MCF 10A (cell line): ENCODE measurements around the gene UCP3. TPM values are rescaled to one million over a fixed set of nuclear protein-coding genes. Genes with fewer than 3 reads are reported as not detected.

Source experiments
- BruUV-seq: library from RNA; stranded (reverse); fragments of 400-500 nt; replicated peaks from 2 replicates; lab custom pipeline; 2021; lab: Mats Ljungman, UMichigan
- CTCF ChIA-PET: fragments of 300-600 bp; sonication (Branson Sonifier 250); formaldehyde crosslinking; extraction: SDS; loops from one replicate; lab custom pipeline; 2021; ENCODE audit warnings: antibody characterized with exemption, inconsistent platforms; lab: Yijun Ruan, JAX
- POLR2A ChIA-PET: fragments of 300-600, 350-650 bp; sonication (Branson Sonifier 250); formaldehyde crosslinking; extraction: SDS; loops from one replicate; lab custom pipeline; 2020; ENCODE audit warnings: antibody characterized with exemption, inconsistent platforms; lab: Yijun Ruan, JAX
- DNase-seq: peaks from one replicate; pipeline ENCODE4 v3.0.0-alpha.2; 2018; ENCODE audit not compliant: unreplicated experiment
- H3K27ac Mint-ChIP-seq: one replicate; pipeline ENCODE4 v1.8.0; 2022; ENCODE audit warnings: mild to moderate bottlenecking, low read depth, mixed read lengths; ENCODE audit not compliant: unreplicated experiment
- H3K27me3 Mint-ChIP-seq: one replicate; pipeline ENCODE4 v1.8.0; 2022; ENCODE audit warnings: mixed read lengths; ENCODE audit not compliant: insufficient read depth, unreplicated experiment
- H3K36me3 Mint-ChIP-seq: one replicate; pipeline ENCODE4 v1.8.0; 2022; ENCODE audit warnings: mild to moderate bottlenecking, moderate library complexity, mixed read lengths; ENCODE audit not compliant: insufficient read depth, unreplicated experiment
- H3K4me1 Mint-ChIP-seq: one replicate; pipeline ENCODE4 v1.8.0; 2022; ENCODE audit warnings: mixed read lengths; ENCODE audit not compliant: insufficient read depth, unreplicated experiment
- H3K4me3 Mint-ChIP-seq: one replicate; pipeline ENCODE4 v1.8.0; 2022; ENCODE audit warnings: mild to moderate bottlenecking, moderate library complexity, mixed read lengths; ENCODE audit not compliant: unreplicated experiment
- H3K9me3 Mint-ChIP-seq: one replicate; pipeline ENCODE4 v1.8.0; 2022; ENCODE audit warnings: mixed read lengths; ENCODE audit not compliant: unreplicated experiment
- CTCF ChIP-seq: fragments of 200-600 bp; IDR thresholded peaks from one replicate; pipeline ENCODE4 v1.8.0; 2022; ENCODE audit warnings: antibody characterized with exemption, mild to moderate bottlenecking; ENCODE audit not compliant: unreplicated experiment
- intact Hi-C: fragments of 100-400 bp; cut with micrococcal nuclease; formaldehyde crosslinking; loops from 2 replicates; pipeline ENCODE4 v1.14.1; 2022
- total RNA-seq: library from RNA; stranded (reverse); gene quantifications from 2 replicates; pipeline ENCODE4 v1.2.3, GENCODE V29; 2022

UCP3 gene
- total RNA-seq, 1 experiment from 2014 or later = 1.5 TPM

- ChIA-PET POLR2A (no interaction called here), CTCF (interaction anchor here (0.8 kb wide), 1 partner anchor 21 kb away, joined by 3 read pairs; no protein-coding TSS in a partner anchor)
- intact Hi-C loops = no loop called here
- H3K27ac Mint-ChIP-seq = no peak overlapping the region
- TF ChIP-seq CTCF = no peak
- peaks cover 8% of the 10 kb centered on the region for H3K4me1 Mint-ChIP-seq
- H3K9me3 Mint-ChIP-seq = no peaks in the 10 kb centered on the region
- BruUV-seq = no TSS peak
- no peak for DNase-seq
- H3K27me3 Mint-ChIP-seq = no peaks in the 10 kb centered on the region
- no peaks in the 10 kb centered on the region for H3K36me3 Mint-ChIP-seq
- H3K4me3 Mint-ChIP-seq = no peak overlapping the region
Observed at GRCh38 chr11:73958521-73959141, 50.3 kb downstream of the UCP3 start.

GRCh38 chr11:73957654-73958361 is 51.1 kb downstream of the UCP3 start:
- Mint-ChIP-seq H3K36me3 (no peaks in the 10 kb centered on the region), H3K4me3 (no peak overlapping the region), H3K27ac (no peak overlapping the region), H3K9me3 (no peaks in the 10 kb centered on the region), H3K4me1 (peaks cover 8% of the 10 kb centered on the region), H3K27me3 (no peaks in the 10 kb centered on the region)
- BruUV-seq = no TSS peak
- POLR2A ChIA-PET = no interaction called here
- CTCF ChIA-PET = interaction anchor here (0.7 kb wide), 1 partner anchor 34 kb away, joined by 3 read pairs; no protein-coding TSS in a partner anchor
- intact Hi-C loops = no loop called here
- TF ChIP-seq CTCF = no peak
- no peak for DNase-seq

GRCh38 chr11:73956876-73957653 is 51.8 kb downstream of the UCP3 start:
- H3K36me3 Mint-ChIP-seq = no peaks in the 10 kb centered on the region
- no peak for DNase-seq
- no peak overlapping the region for H3K4me3 Mint-ChIP-seq
- no peak for TF ChIP-seq CTCF
- intact Hi-C loops = no loop called here
- no peaks in the 10 kb centered on the region for H3K27me3 Mint-ChIP-seq
- CTCF ChIA-PET = interaction anchor here (0.6 to 0.7 kb wide), 2 partner anchors 33 to 192 kb away, joined by 3 read pairs; no protein-coding TSS in a partner anchor
- no TSS peak for BruUV-seq
- POLR2A ChIA-PET = no interaction called here
- no peaks in the 10 kb centered on the region for H3K9me3 Mint-ChIP-seq
- peaks cover 8% of the 10 kb centered on the region for H3K4me1 Mint-ChIP-seq
- no peak overlapping the region for H3K27ac Mint-ChIP-seq

GRCh38 chr11:73951797-73952196 is 57.1 kb downstream of the UCP3 start:
- Mint-ChIP-seq H3K9me3 (no peaks in the 10 kb centered on the region), H3K36me3 (no peaks in the 10 kb centered on the region)
- intact Hi-C loops = no loop called here

More at GRCh38 chr11:73951797-73952196, 57.1 kb downstream of the UCP3 start:
- DNase-seq = no peak
- Mint-ChIP-seq H3K27ac (no peak overlapping the region), H3K27me3 (no peaks in the 10 kb centered on the region), H3K4me3 (no peak overlapping the region), H3K4me1 (peaks cover 11% of the 10 kb centered on the region)
- POLR2A ChIA-PET = no interaction called here
- no TSS peak for BruUV-seq
- CTCF ChIA-PET = interaction anchor here (0.6 to 1.6 kb wide), 2 partner anchors 12 to 40 kb away, joined by 3 to 4 read pairs; no protein-coding TSS in a partner anchor
- no peak for TF ChIP-seq CTCF
